ENCODE measurements around the gene KRTAP19-7. TPM values are rescaled to one million over a fixed set of nuclear protein-coding genes. Genes with fewer than 3 reads are reported as not detected.
A peak's percentile ranks its signal among the peaks of the same experiment; 100 is the strongest.

Gene KRTAP19-7
- total and polyA plus RNA-seq, 10 of the 15 experiments (the other 5 are each of a cell fraction or from before 2014, with no cell fraction given) = not detected

GRCh38 chr21:30590297-30590696, 29.2 kb upstream of the KRTAP19-7 start, which contains the start of gene KRTAP22-2:
Gene KRTAP22-2, minus strand, starts transcription at chr21:30590397.
- in situ Hi-C loops (cut with MboI) = no loop called here
- no peak within 1 kb of the TSS for H2AFZ ChIP-seq (ENCODE audit: control insufficient read depth, low read depth, low read length)
- SMC1A ChIA-PET (ENCODE audit: uncharacterized antibody, unreplicated experiment) = interaction anchor here (0.9 to 1.3 kb wide), 2 partner anchors 13 to 130 kb away, joined by 3 to 4 read pairs; no protein-coding TSS in a partner anchor
- H3K9ac ChIP-seq (ENCODE audit: control insufficient read depth, insufficient read depth, low read length) = no peak within 1 kb of the TSS
- POLR2A ChIA-PET = no interaction called here
- H3K4me2 ChIP-seq (ENCODE audit: control insufficient read depth, insufficient read depth) = no peak within 1 kb of the TSS
- no peaks in the 10 kb centered on the region for H3K4me1 ChIP-seq (ENCODE audit: control insufficient read depth, insufficient read depth, low read length)
- H3K4me3 ChIP-seq = no peak within 1 kb of the TSS
- no peaks in the 10 kb centered on the region for H3K27me3 ChIP-seq (replicated peaks in 1 of 2; ENCODE audit: control insufficient read depth in 2 of 2, insufficient read depth in 2 of 2, low read length in 1 of 2)
- H4K20me1 ChIP-seq (ENCODE audit: control insufficient read depth, insufficient read depth) = no peaks in the 10 kb centered on the region
- no peak for TF ChIP-seq NBN (IDR thresholded peaks at IDR 0.05)
- no peak for TF ChIP-seq STAT3 (IDR thresholded peaks at IDR 0.05; ENCODE audit: low read depth, low read length)
- TF ChIP-seq SUPT20H (IDR thresholded peaks at IDR 0.05; ENCODE audit: borderline replicate concordance, control insufficient read depth, low read depth, low read length) = no peak
- no peak for TF ChIP-seq HSF1 (IDR thresholded peaks at IDR 0.05; ENCODE audit: low read depth, low read length)
- TF ChIP-seq TAF1 (IDR thresholded peaks at IDR 0.05; ENCODE audit: borderline replicate concordance, low read depth, low read length) = no peak
- TF ChIP-seq BCL11A (IDR thresholded peaks at IDR 0.05; ENCODE audit: low read depth, low read length) = no peak
- FAIRE-seq (no peak), DNase-seq (ENCODE audit: low read depth, low spot score) (no peak), ATAC-seq (no peak)
- RAD21 ChIA-PET (ENCODE audit: unreplicated experiment) = no interaction called here
- H3K27ac ChIP-seq (ENCODE audit: control insufficient read depth, insufficient read depth) = no peak within 1 kb of the TSS
- no peaks in the 10 kb centered on the region for H3K36me3 ChIP-seq (ENCODE audit: control insufficient read depth in 2 of 2, insufficient read depth in 2 of 2, low read length in 1 of 2)
- H3K79me2 ChIP-seq (ENCODE audit: control insufficient read depth, insufficient read depth, low read length) = no peaks in the 10 kb centered on the region
- no peaks in the 10 kb centered on the region for H3K9me3 ChIP-seq (replicated peaks; ENCODE audit: control insufficient read depth, insufficient read depth, low read length)
- no TSS peak for BruUV-seq (replicated peaks)
- CTCF ChIA-PET = no interaction called here
- intact Hi-C loops (cut with micrococcal nuclease; ENCODE audit: unreplicated experiment) = no loop called here

GRCh38 chr21:30582870-30583269, 21.8 kb upstream of the KRTAP19-7 start:
- ChIA-PET SMC1A (ENCODE audit: uncharacterized antibody, unreplicated experiment) (no interaction called here), RAD21 (ENCODE audit: unreplicated experiment) (no interaction called here), POLR2A (no interaction called here), CTCF (interaction anchor here (0.7 kb wide), 1 partner anchor 11 kb away, joined by 3 read pairs; no protein-coding TSS in a partner anchor)
- no peak for ATAC-seq
- WGBS (ENCODE audit: insufficient coverage, insufficient replicate concordance, low lambda C conversion rate, missing lambda C conversion rate) = 0% methylated on average over 1 of the region's 1 CpG
- H3K9me3 ChIP-seq (replicated peaks; ENCODE audit: control insufficient read depth, insufficient read depth, low read length) = no peaks in the 10 kb centered on the region
- H2AFZ ChIP-seq (ENCODE audit: control insufficient read depth, low read depth, low read length) = no peak overlapping the region
- no TSS peak for BruUV-seq (replicated peaks)
- in situ Hi-C loops (cut with MboI) = no loop called here
- H3K27ac ChIP-seq (ENCODE audit: control insufficient read depth, insufficient read depth) = no peak overlapping the region
- no peak for FAIRE-seq
- H3K4me3 ChIP-seq = no peak overlapping the region
- H3K79me2 ChIP-seq (ENCODE audit: control insufficient read depth, insufficient read depth, low read length) = no peaks in the 10 kb centered on the region
- H3K9ac ChIP-seq (ENCODE audit: control insufficient read depth, insufficient read depth, low read length) = no peak overlapping the region
- DNase-seq (ENCODE audit: low read depth, low spot score) = no peak
- intact Hi-C loops (cut with micrococcal nuclease; ENCODE audit: unreplicated experiment) = no loop called here
- no peak for TF ChIP-seq RELA (IDR thresholded peaks at IDR 0.05; ENCODE audit: borderline replicate concordance, partially characterized antibody)
- TF ChIP-seq FOS (IDR thresholded peaks at IDR 0.05; ENCODE audit: borderline replicate concordance, extremely low read depth, insufficient read length) = no peak
- peak; percentile 83 for TF ChIP-seq NR2F1 (conservative IDR thresholded peaks at IDR 0.05)
- TF ChIP-seq SMC3 (IDR thresholded peaks at IDR 0.05; ENCODE audit: borderline replicate concordance, low read length) = no peak
- TF ChIP-seq MTA2 (IDR thresholded peaks at IDR 0.05; ENCODE audit: low read depth) = peak; percentile 79
- no peaks in the 10 kb centered on the region for H4K20me1 ChIP-seq (ENCODE audit: control insufficient read depth, insufficient read depth)
- H3K36me3 ChIP-seq (ENCODE audit: control insufficient read depth in 2 of 2, insufficient read depth in 2 of 2, low read length in 1 of 2) = no peaks in the 10 kb centered on the region
- no peaks in the 10 kb centered on the region for H3K27me3 ChIP-seq (replicated peaks in 1 of 2; ENCODE audit: control insufficient read depth in 2 of 2, insufficient read depth in 2 of 2, low read length in 1 of 2)
- H3K4me1 ChIP-seq (ENCODE audit: control insufficient read depth, insufficient read depth, low read length) = no peaks in the 10 kb centered on the region
- H3K4me2 ChIP-seq (ENCODE audit: control insufficient read depth, insufficient read depth) = no peak overlapping the region

Data from GM12878 (cell line).